ENCODE data around the gene ACTR2. TPM values are rescaled to one million over a fixed set of nuclear protein-coding genes. Genes with fewer than 3 reads are reported as not detected.
A peak's percentile ranks its signal among the peaks of the same experiment; 100 is the strongest.

The ACTR2 gene
- total RNA-seq, 1 experiment from 2014 or later, result 253 TPM

GRCh38 chr2:65278531-65278981 lies 50.9 kb downstream of the ACTR2 start:
- Histone ChIP-seq H3K36me3 (ENCODE audit: insufficient read depth, low read length, poor library complexity, severe bottlenecking) (no peaks in the 10 kb centered on the region), H3K27ac (ENCODE audit: low read depth, low read length, poor library complexity, severe bottlenecking) (no peak overlapping the region), H3K4me3 (ENCODE audit: low read depth, low read length, poor library complexity, severe bottlenecking) (no peak overlapping the region), H3K4me1 (ENCODE audit: insufficient read depth, low read length, poor library complexity, severe bottlenecking) (peaks cover 52% of the 10 kb centered on the region), H3K27me3 (replicated peaks; ENCODE audit: insufficient read depth, low read depth, low read length, poor library complexity) (no peaks in the 10 kb centered on the region), H3K9me3 (ENCODE audit: low read depth, low read length, poor library complexity, severe bottlenecking) (no peaks in the 10 kb centered on the region)
- TF ChIP-seq EZH2 (IDR thresholded peaks at IDR 0.05; ENCODE audit: borderline replicate concordance, low read depth, low read length, poor library complexity, severe bottlenecking) (no peak), CTCF (conservative IDR thresholded peaks at IDR 0.05; ENCODE audit: low read depth, low read length) (no peak)
- POLR2A ChIA-PET (ENCODE audit: low non-redundant PET), result no interaction called here
- DNase-seq (ENCODE audit: low spot score), result peak; percentile 83
- CTCF ChIA-PET, result no interaction called here
- intact Hi-C loops (cut with micrococcal nuclease; ENCODE audit: unreplicated experiment), result no loop called here
- BruUV-seq (replicated peaks), result no TSS peak

GRCh38 chr2:65279756-65280155 lies 52.1 kb downstream of the ACTR2 start:
- Histone ChIP-seq H3K4me3 (ENCODE audit: low read depth, low read length, poor library complexity, severe bottlenecking) (no peak overlapping the region), H3K27ac (ENCODE audit: low read depth, low read length, poor library complexity, severe bottlenecking) (no peak overlapping the region), H3K9me3 (ENCODE audit: low read depth, low read length, poor library complexity, severe bottlenecking) (no peaks in the 10 kb centered on the region), H3K27me3 (replicated peaks; ENCODE audit: insufficient read depth, low read depth, low read length, poor library complexity) (no peaks in the 10 kb centered on the region), H3K36me3 (ENCODE audit: insufficient read depth, low read length, poor library complexity, severe bottlenecking) (no peaks in the 10 kb centered on the region), H3K4me1 (ENCODE audit: insufficient read depth, low read length, poor library complexity, severe bottlenecking) (peaks cover 52% of the 10 kb centered on the region)
- intact Hi-C loops (cut with micrococcal nuclease; ENCODE audit: unreplicated experiment), result no loop called here
- no peak for DNase-seq (ENCODE audit: low spot score)
- BruUV-seq (replicated peaks), result no TSS peak
- TF ChIP-seq EZH2 (IDR thresholded peaks at IDR 0.05; ENCODE audit: borderline replicate concordance, low read depth, low read length, poor library complexity, severe bottlenecking) (no peak), CTCF (conservative IDR thresholded peaks at IDR 0.05; ENCODE audit: low read depth, low read length) (no peak)
- ChIA-PET CTCF (no interaction called here), POLR2A (ENCODE audit: low non-redundant PET) (no interaction called here)

GRCh38 chr2:65281627-65282351 lies 54.2 kb downstream of the ACTR2 start:
- peak; percentile 42 for DNase-seq (ENCODE audit: low spot score)
- POLR2A ChIA-PET (ENCODE audit: low non-redundant PET), result interaction anchor here (0.9 kb wide), 1 partner anchor 1054 kb away, joined by 3 read pairs; no protein-coding TSS in a partner anchor

More at GRCh38 chr2:65281627-65282351, 54.2 kb downstream of the ACTR2 start:
- no peaks in the 10 kb centered on the region for H3K9me3 ChIP-seq (ENCODE audit: low read depth, low read length, poor library complexity, severe bottlenecking)
- no TSS peak for BruUV-seq (replicated peaks)
- no peak overlapping the region for H3K4me3 ChIP-seq (ENCODE audit: low read depth, low read length, poor library complexity, severe bottlenecking)
- TF ChIP-seq CTCF (conservative IDR thresholded peaks at IDR 0.05; ENCODE audit: low read depth, low read length) (no peak), EZH2 (IDR thresholded peaks at IDR 0.05; ENCODE audit: borderline replicate concordance, low read depth, low read length, poor library complexity, severe bottlenecking) (no peak)
- H3K36me3 ChIP-seq (ENCODE audit: insufficient read depth, low read length, poor library complexity, severe bottlenecking), result no peaks in the 10 kb centered on the region
- H3K4me1 ChIP-seq (ENCODE audit: insufficient read depth, low read length, poor library complexity, severe bottlenecking), result peaks cover 34% of the 10 kb centered on the region
- no peak overlapping the region for H3K27ac ChIP-seq (ENCODE audit: low read depth, low read length, poor library complexity, severe bottlenecking)
- H3K27me3 ChIP-seq (replicated peaks; ENCODE audit: insufficient read depth, low read depth, low read length, poor library complexity), result no peaks in the 10 kb centered on the region
- intact Hi-C loops (cut with micrococcal nuclease; ENCODE audit: unreplicated experiment), result no loop called here
- CTCF ChIA-PET, result interaction anchor here (0.5 kb wide), 1 partner anchor 18 kb away, joined by 3 read pairs; no protein-coding TSS in a partner anchor
